ENCODE results near the gene ARHGEF39. TPM values are rescaled to one million over a fixed set of nuclear protein-coding genes. Genes with fewer than 3 reads are reported as not detected.

The ARHGEF39 gene
- total RNA-seq, 1 donor from 2014 or later, result 1.0 TPM

GRCh38 chr9:35618325-35618727, 46.7 kb downstream of the ARHGEF39 start, which contains the start of gene CD72:
CD72 (minus strand) TSS chr9:35618413; CDS start chr9:35618303, 110 bp downstream.
- Histone ChIP-seq H3K27ac (ENCODE audit: low read depth, low read length) (no peak within 1 kb of the TSS), H3K9me3 (ENCODE audit: insufficient read depth, low read depth, low read length) (no peaks in the 10 kb centered on the region), H3K4me2 (ENCODE audit: low read length) (peak within 1 kb of the TSS; percentile 82), H3K27me3 (ENCODE audit: insufficient read depth, low read length) (peaks cover 34% of the 10 kb centered on the region), H4K20me1 (ENCODE audit: insufficient read depth, low read length) (no peaks in the 10 kb centered on the region), H3K36me3 (ENCODE audit: insufficient read depth, low read length) (no peaks in the 10 kb centered on the region), H3K4me3 (ENCODE audit: insufficient read depth, low read depth, low read length) (peak within 1 kb of the TSS; percentile 21), H3K4me1 (ENCODE audit: insufficient read depth, low read length) (peaks cover 8% of the 10 kb centered on the region), H3K79me2 (ENCODE audit: insufficient read depth, low read length) (no peaks in the 10 kb centered on the region), H2AFZ (ENCODE audit: low read depth, low read length) (peak within 1 kb of the TSS; percentile 74), H3K9ac (ENCODE audit: low read length) (peak within 1 kb of the TSS; percentile 48)
- Mint-ChIP-seq H3K27me3 (ENCODE audit: low read depth, unreplicated experiment) (peaks cover 71% of the 10 kb centered on the region), H3K27ac (ENCODE audit: unreplicated experiment) (peak within 1 kb of the TSS; percentile 18), H3K4me3 (ENCODE audit: unreplicated experiment) (no peak within 1 kb of the TSS), H3K4me1 (ENCODE audit: low read depth, unreplicated experiment) (peaks cover 4% of the 10 kb centered on the region), H3K9me3 (ENCODE audit: unreplicated experiment) (peaks cover 6% of the 10 kb centered on the region), H3K36me3 (ENCODE audit: low read depth, unreplicated experiment) (peaks cover 6% of the 10 kb centered on the region)
- DNase-seq (ENCODE audit: low read depth), result no peak
- TF ChIP-seq CTCF (IDR thresholded peaks at IDR 0.05; ENCODE audit: insufficient read depth, low read depth, low read length) (no peak), EZH2 (IDR thresholded peaks at IDR 0.05; ENCODE audit: insufficient read depth, low read length) (no peak)
- FAIRE-seq, result no peak

- H3K36me3 ChIP-seq (ENCODE audit: insufficient read depth, low read length), result no peaks in the 10 kb centered on the region
- DNase-seq (ENCODE audit: low read depth) (no peak), FAIRE-seq (no peak)
- H3K9me3 ChIP-seq (ENCODE audit: insufficient read depth, low read depth, low read length), result no peaks in the 10 kb centered on the region
- H3K9ac ChIP-seq (ENCODE audit: low read length), result peak overlapping the region; percentile 48
- H3K4me3 Mint-ChIP-seq (ENCODE audit: unreplicated experiment), result no peak overlapping the region
- peak overlapping the region; percentile 82 for H3K4me2 ChIP-seq (ENCODE audit: low read length)
- H3K27ac Mint-ChIP-seq (ENCODE audit: unreplicated experiment), result peak overlapping the region; percentile 18
- no peaks in the 10 kb centered on the region for H4K20me1 ChIP-seq (ENCODE audit: insufficient read depth, low read length)
- H3K4me1 ChIP-seq (ENCODE audit: insufficient read depth, low read length), result peaks cover 8% of the 10 kb centered on the region
- TF ChIP-seq EZH2 (IDR thresholded peaks at IDR 0.05; ENCODE audit: insufficient read depth, low read length) (no peak), CTCF (IDR thresholded peaks at IDR 0.05; ENCODE audit: insufficient read depth, low read depth, low read length) (no peak)
- peak overlapping the region; percentile 21 for H3K4me3 ChIP-seq (ENCODE audit: insufficient read depth, low read depth, low read length)
- H3K27me3 ChIP-seq (ENCODE audit: insufficient read depth, low read length), result peaks cover 34% of the 10 kb centered on the region
- peaks cover 4% of the 10 kb centered on the region for H3K4me1 Mint-ChIP-seq (ENCODE audit: low read depth, unreplicated experiment)
- no peak overlapping the region for H3K27ac ChIP-seq (ENCODE audit: low read depth, low read length)
- H3K9me3 Mint-ChIP-seq (ENCODE audit: unreplicated experiment), result peaks cover 6% of the 10 kb centered on the region
- H3K36me3 Mint-ChIP-seq (ENCODE audit: low read depth, unreplicated experiment), result peaks cover 6% of the 10 kb centered on the region
- no peaks in the 10 kb centered on the region for H3K79me2 ChIP-seq (ENCODE audit: insufficient read depth, low read length)
- peaks cover 78% of the 10 kb centered on the region for H3K27me3 Mint-ChIP-seq (ENCODE audit: low read depth, unreplicated experiment)
- peak overlapping the region; percentile 74 for H2AFZ ChIP-seq (ENCODE audit: low read depth, low read length)
Observed at GRCh38 chr9:35617548-35617947, 47.4 kb downstream of the ARHGEF39 start.

- FAIRE-seq (no peak), DNase-seq (ENCODE audit: low read depth) (peak; percentile 51)
- Histone ChIP-seq H2AFZ (ENCODE audit: low read depth, low read length) (peak overlapping the region; percentile 74), H3K9me3 (ENCODE audit: insufficient read depth, low read depth, low read length) (no peaks in the 10 kb centered on the region), H3K9ac (ENCODE audit: low read length) (peak overlapping the region; percentile 48), H3K4me3 (ENCODE audit: insufficient read depth, low read depth, low read length) (peak overlapping the region; percentile 21), H3K4me2 (ENCODE audit: low read length) (peak overlapping the region; percentile 82), H3K27me3 (ENCODE audit: insufficient read depth, low read length) (peaks cover 34% of the 10 kb centered on the region), H3K79me2 (ENCODE audit: insufficient read depth, low read length) (no peaks in the 10 kb centered on the region), H3K27ac (ENCODE audit: low read depth, low read length) (no peak overlapping the region), H4K20me1 (ENCODE audit: insufficient read depth, low read length) (no peaks in the 10 kb centered on the region), H3K36me3 (ENCODE audit: insufficient read depth, low read length) (no peaks in the 10 kb centered on the region), H3K4me1 (ENCODE audit: insufficient read depth, low read length) (peaks cover 8% of the 10 kb centered on the region)
- Mint-ChIP-seq H3K4me3 (ENCODE audit: unreplicated experiment) (peak overlapping the region; percentile 60), H3K9me3 (ENCODE audit: unreplicated experiment) (peaks cover 6% of the 10 kb centered on the region), H3K36me3 (ENCODE audit: low read depth, unreplicated experiment) (peaks cover 6% of the 10 kb centered on the region), H3K4me1 (ENCODE audit: low read depth, unreplicated experiment) (peaks cover 4% of the 10 kb centered on the region), H3K27ac (ENCODE audit: unreplicated experiment) (peak overlapping the region; percentile 48), H3K27me3 (ENCODE audit: low read depth, unreplicated experiment) (peaks cover 74% of the 10 kb centered on the region)
- no peak for TF ChIP-seq CTCF (IDR thresholded peaks at IDR 0.05; ENCODE audit: insufficient read depth, low read depth, low read length)
- TF ChIP-seq EZH2 (IDR thresholded peaks at IDR 0.05; ENCODE audit: insufficient read depth, low read length), result peak; percentile 55
Observed at GRCh38 chr9:35616681-35617459, 48.1 kb downstream of the ARHGEF39 start.
